ENCODE measurements around the gene BACH1.

The BACH1 gene

GRCh38 chr21:29302359-29302875 is 3.7 kb downstream of the BACH1 start:
- Histone ChIP-seq H3K4me1 (no peaks in the 10 kb centered on the region), H3K27me3 (no peaks in the 10 kb centered on the region), H3K4me3 (ENCODE audit: low read depth, low read length) (no peak overlapping the region), H3K9me3 (no peaks in the 10 kb centered on the region), H3K36me3 (no peaks in the 10 kb centered on the region)
- no peak for TF ChIP-seq CTCF (IDR thresholded peaks at IDR 0.05; ENCODE audit: low read depth, low read length)
- no peak for DNase-seq

DNA sequence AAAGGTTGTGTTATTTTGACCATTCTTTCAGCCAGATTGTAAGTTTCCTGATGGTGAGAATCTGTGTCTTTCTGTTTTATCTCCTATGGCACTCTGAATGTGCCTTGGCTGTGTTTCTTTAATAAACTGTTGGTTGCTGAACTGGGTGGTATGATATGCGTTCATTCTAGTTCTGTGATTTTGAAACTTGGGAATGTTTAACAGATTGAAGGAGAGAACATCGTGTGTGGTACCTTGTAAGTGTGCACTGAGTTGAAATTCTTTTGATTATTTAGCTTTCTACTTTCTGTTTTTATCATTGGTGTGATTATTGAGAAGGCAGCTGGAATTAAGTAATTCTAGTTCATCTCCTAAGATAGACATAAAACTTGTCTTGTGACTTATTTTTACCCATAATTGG is 4.6 kb downstream of the BACH1 start:
- Histone ChIP-seq H3K4me3 (ENCODE audit: low read depth, low read length) (no peak overlapping the region), H3K4me1 (no peaks in the 10 kb centered on the region), H3K36me3 (no peaks in the 10 kb centered on the region), H3K27me3 (no peaks in the 10 kb centered on the region), H3K9me3 (no peaks in the 10 kb centered on the region)
- DNase-seq: no peak
- TF ChIP-seq CTCF (IDR thresholded peaks at IDR 0.05; ENCODE audit: low read depth, low read length): no peak

DNA sequence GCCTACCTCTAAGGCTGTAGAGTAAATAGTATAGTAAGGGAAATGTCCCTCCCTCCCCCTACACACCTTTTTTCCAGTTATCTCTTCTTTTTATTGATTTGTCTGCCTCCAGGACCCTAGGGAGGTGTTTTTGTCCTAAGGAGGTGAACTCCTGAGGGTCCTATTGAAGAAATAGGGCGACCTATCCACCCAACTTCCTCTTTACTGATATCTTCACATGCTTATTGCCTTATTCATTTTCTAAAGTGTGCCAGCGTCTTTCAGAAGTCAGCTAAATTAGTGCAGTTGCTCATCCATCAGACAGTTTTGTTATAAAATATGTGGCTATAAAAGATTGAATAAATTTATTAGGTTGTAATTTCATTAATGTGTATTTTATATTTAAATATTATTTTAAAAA is 5.9 kb downstream of the BACH1 start:
- no peak for DNase-seq
- Histone ChIP-seq H3K36me3 (no peaks in the 10 kb centered on the region), H3K9me3 (no peaks in the 10 kb centered on the region), H3K4me3 (ENCODE audit: low read depth, low read length) (no peak overlapping the region), H3K4me1 (no peaks in the 10 kb centered on the region), H3K27me3 (no peaks in the 10 kb centered on the region)
- TF ChIP-seq CTCF (IDR thresholded peaks at IDR 0.05; ENCODE audit: low read depth, low read length): no peak

GRCh38 chr21:29305068-29305467 is 6.3 kb downstream of the BACH1 start:
- no peak for DNase-seq

DNA sequence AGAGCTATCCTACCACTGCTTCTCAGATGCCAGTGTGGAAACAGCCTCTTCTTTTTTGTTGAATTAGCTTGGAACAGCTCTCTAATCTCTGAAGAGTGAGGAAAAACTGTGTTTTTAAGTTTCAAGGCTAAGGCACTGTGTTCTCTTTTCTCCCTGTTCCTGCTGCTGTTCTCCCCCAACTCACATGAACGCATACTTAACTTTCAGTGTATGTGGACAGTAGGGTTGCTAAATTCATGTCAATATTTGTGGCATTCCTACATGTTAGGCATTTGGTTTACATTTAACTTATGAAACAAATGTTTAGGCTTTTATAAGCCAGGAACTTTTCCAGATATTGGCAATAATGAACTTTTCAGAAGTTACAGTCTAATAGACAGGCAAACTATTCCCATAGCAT is 6.8 kb downstream of the BACH1 start:
- H3K4me1 ChIP-seq: no peaks in the 10 kb centered on the region
- TF ChIP-seq CTCF (IDR thresholded peaks at IDR 0.05; ENCODE audit: low read depth, low read length): no peak
- no peak for DNase-seq
- no peaks in the 10 kb centered on the region for H3K27me3 ChIP-seq
- no peaks in the 10 kb centered on the region for H3K36me3 ChIP-seq
- no peak overlapping the region for H3K4me3 ChIP-seq (ENCODE audit: low read depth, low read length)
- H3K9me3 ChIP-seq: no peaks in the 10 kb centered on the region

More at GRCh38 chr21:29305068-29305467, 6.3 kb downstream of the BACH1 start:
- no peak for TF ChIP-seq CTCF (IDR thresholded peaks at IDR 0.05; ENCODE audit: low read depth, low read length)
- H3K4me3 ChIP-seq (ENCODE audit: low read depth, low read length): no peak overlapping the region
- H3K4me1 ChIP-seq: no peaks in the 10 kb centered on the region
- no peaks in the 10 kb centered on the region for H3K36me3 ChIP-seq
- no peaks in the 10 kb centered on the region for H3K27me3 ChIP-seq
- no peaks in the 10 kb centered on the region for H3K9me3 ChIP-seq

- H3K4me1 ChIP-seq: no peaks in the 10 kb centered on the region
- no peak for TF ChIP-seq CTCF (IDR thresholded peaks at IDR 0.05; ENCODE audit: low read depth, low read length)
- no peak for DNase-seq
Measured at GRCh38 chr21:29306920-29307319, 8.2 kb downstream of the BACH1 start.

More at GRCh38 chr21:29306920-29307319, 8.2 kb downstream of the BACH1 start:
- H3K27me3 ChIP-seq: no peaks in the 10 kb centered on the region
- no peaks in the 10 kb centered on the region for H3K9me3 ChIP-seq
- H3K4me3 ChIP-seq (ENCODE audit: low read depth, low read length): no peak overlapping the region
- no peaks in the 10 kb centered on the region for H3K36me3 ChIP-seq

All from BE2C (cell line).